Measurements from ENCODE around the gene ABCC3. TPM values are rescaled to one million over a fixed set of nuclear protein-coding genes. Genes with fewer than 3 reads are reported as not detected.

Gene ABCC3
- total RNA-seq, 1 donor from 2014 or later: 0.67 TPM

- no peak for TF ChIP-seq CTCF (IDR thresholded peaks at IDR 0.05; ENCODE audit: unreplicated experiment)
- no peak overlapping the region for H3K27ac Mint-ChIP-seq (ENCODE audit: unreplicated experiment)
- H3K4me1 Mint-ChIP-seq (ENCODE audit: unreplicated experiment): no peaks in the 10 kb centered on the region
- no peak overlapping the region for H3K4me3 Mint-ChIP-seq (ENCODE audit: unreplicated experiment)
- H3K27me3 Mint-ChIP-seq (ENCODE audit: unreplicated experiment): peaks cover 13% of the 10 kb centered on the region
- no peak for DNase-seq (ENCODE audit: low spot score)
- no peaks in the 10 kb centered on the region for H3K36me3 Mint-ChIP-seq (ENCODE audit: low read depth, unreplicated experiment)
- no peaks in the 10 kb centered on the region for H3K9me3 Mint-ChIP-seq (ENCODE audit: unreplicated experiment)
Observed at GRCh38 chr17:50587571-50587970, 47.1 kb upstream of the ABCC3 start.

- H3K27ac Mint-ChIP-seq (ENCODE audit: unreplicated experiment): no peak overlapping the region
- TF ChIP-seq CTCF (IDR thresholded peaks at IDR 0.05; ENCODE audit: unreplicated experiment): no peak
- no peak for DNase-seq (ENCODE audit: low spot score)
- no peaks in the 10 kb centered on the region for H3K4me1 Mint-ChIP-seq (ENCODE audit: unreplicated experiment)
- no peaks in the 10 kb centered on the region for H3K36me3 Mint-ChIP-seq (ENCODE audit: low read depth, unreplicated experiment)
- H3K9me3 Mint-ChIP-seq (ENCODE audit: unreplicated experiment): no peaks in the 10 kb centered on the region
- H3K4me3 Mint-ChIP-seq (ENCODE audit: unreplicated experiment): no peak overlapping the region
- H3K27me3 Mint-ChIP-seq (ENCODE audit: unreplicated experiment): peaks cover 14% of the 10 kb centered on the region
Observed at GRCh38 chr17:50588391-50589049, 46.2 kb upstream of the ABCC3 start.

- DNase-seq (ENCODE audit: low spot score): no peak
- Mint-ChIP-seq H3K27ac (ENCODE audit: unreplicated experiment) (no peak overlapping the region), H3K36me3 (ENCODE audit: low read depth, unreplicated experiment) (no peaks in the 10 kb centered on the region), H3K9me3 (ENCODE audit: unreplicated experiment) (no peaks in the 10 kb centered on the region), H3K4me1 (ENCODE audit: unreplicated experiment) (no peaks in the 10 kb centered on the region), H3K27me3 (ENCODE audit: unreplicated experiment) (peaks cover 8% of the 10 kb centered on the region), H3K4me3 (ENCODE audit: unreplicated experiment) (no peak overlapping the region)
- TF ChIP-seq CTCF (IDR thresholded peaks at IDR 0.05; ENCODE audit: unreplicated experiment): no peak
Observed at GRCh38 chr17:50589095-50589705, 45.5 kb upstream of the ABCC3 start.

GRCh38 chr17:50590946-50591737 is 43.5 kb upstream of the ABCC3 start:
- Mint-ChIP-seq H3K4me3 (ENCODE audit: unreplicated experiment) (no peak overlapping the region), H3K27me3 (ENCODE audit: unreplicated experiment) (peaks cover 7% of the 10 kb centered on the region), H3K27ac (ENCODE audit: unreplicated experiment) (no peak overlapping the region), H3K36me3 (ENCODE audit: low read depth, unreplicated experiment) (no peaks in the 10 kb centered on the region), H3K9me3 (ENCODE audit: unreplicated experiment) (no peaks in the 10 kb centered on the region), H3K4me1 (ENCODE audit: unreplicated experiment) (no peaks in the 10 kb centered on the region)
- DNase-seq (ENCODE audit: low spot score): no peak
- no peak for TF ChIP-seq CTCF (IDR thresholded peaks at IDR 0.05; ENCODE audit: unreplicated experiment)

- H3K9me3 Mint-ChIP-seq (ENCODE audit: unreplicated experiment): no peaks in the 10 kb centered on the region
- no peak overlapping the region for H3K27ac Mint-ChIP-seq (ENCODE audit: unreplicated experiment)
- no peak for DNase-seq (ENCODE audit: low spot score)
- no peaks in the 10 kb centered on the region for H3K36me3 Mint-ChIP-seq (ENCODE audit: low read depth, unreplicated experiment)
- no peak overlapping the region for H3K4me3 Mint-ChIP-seq (ENCODE audit: unreplicated experiment)
- TF ChIP-seq CTCF (IDR thresholded peaks at IDR 0.05; ENCODE audit: unreplicated experiment): no peak
- H3K27me3 Mint-ChIP-seq (ENCODE audit: unreplicated experiment): peaks cover 11% of the 10 kb centered on the region
- H3K4me1 Mint-ChIP-seq (ENCODE audit: unreplicated experiment): no peaks in the 10 kb centered on the region
Observed at GRCh38 chr17:50593321-50593720, 41.4 kb upstream of the ABCC3 start.
